GM12878 (cell line): ENCODE measurements around the gene CLSTN2. TPM values are rescaled to one million over a fixed set of nuclear protein-coding genes. Genes with fewer than 3 reads are reported as not detected.

Source experiments
- ATAC-seq: fragments of 200-7000 bp; cut with Tn5 transposase; 3 replicates; pipeline ENCODE4 v1.9.1; 2020; ENCODE audit warnings: mild to moderate bottlenecking, moderate library complexity
- BruUV-seq: library from RNA; stranded (reverse); fragments of 400-500 nt; replicated peaks from 2 replicates; lab custom pipeline; 2021; lab: Mats Ljungman, UMichigan
- CTCF ChIA-PET: fragments of 300-600 bp; sonication (Branson Sonifier 250); formaldehyde crosslinking; extraction: SDS; loops from one replicate; lab custom pipeline; 2021; ENCODE audit warnings: inconsistent platforms; lab: Yijun Ruan, JAX
- POLR2A ChIA-PET: fragments of 350-600 bp; formaldehyde crosslinking; extraction: SDS; loops from one replicate; lab custom pipeline; 2021; ENCODE audit warnings: inconsistent platforms; lab: Charles Lee
- RAD21 ChIA-PET: fragments of 300-600 bp; sonication (Branson Sonifier 250); formaldehyde crosslinking; loops from one replicate; lab custom pipeline; 2023; ENCODE audit warnings: antibody characterized with exemption; ENCODE audit not compliant: unreplicated experiment; lab: Charles Lee
- SMC1A ChIA-PET: fragments of 300-600 bp; sonication (Branson Sonifier 250); formaldehyde crosslinking; loops from one replicate; lab custom pipeline; 2023; ENCODE audit not compliant: unreplicated experiment, uncharacterized antibody; lab: Charles Lee
- DNase-seq: peaks from one replicate; pipeline ENCODE4 v3.0.0-alpha.2; 2011; ENCODE audit warnings: low read depth, low spot score
- FAIRE-seq: peaks from 3 replicates; lab custom pipeline; 2011; peaks lifted over from hg19 to GRCh38; lab: Jason Lieb, UNC
- H2AFZ ChIP-seq: 2 replicates; pipeline ENCODE4 v1.6.0; 2011; ENCODE audit warnings: low read depth, low read length, control low read depth; ENCODE audit not compliant: control insufficient read depth
- H3K27ac ChIP-seq: 2 replicates; pipeline ENCODE4 v1.5.1; 2011; ENCODE audit warnings: control low read depth; ENCODE audit not compliant: control insufficient read depth, insufficient read depth
- H3K27me3 ChIP-seq, 2 experiments: replicated peaks in 1 of 2; 2 replicates each; pipeline versions ENCODE4 v1.6.0 to v1.6.1; 2011; ENCODE audit warnings: low read length in 1 of 2; ENCODE audit not compliant: control insufficient read depth in 2 of 2, insufficient read depth in 2 of 2
- H3K36me3 ChIP-seq, 2 experiments: 2 replicates each; pipeline ENCODE4 v1.5.1; 2011; ENCODE audit warnings: low read length in 1 of 2; ENCODE audit not compliant: control insufficient read depth in 2 of 2, insufficient read depth in 2 of 2
- H3K4me1 ChIP-seq: 2 replicates; pipeline ENCODE4 v1.6.1; 2011; ENCODE audit warnings: mild to moderate bottlenecking, low read length, moderate library complexity, mixed read lengths; ENCODE audit not compliant: control insufficient read depth, insufficient read depth
- H3K4me2 ChIP-seq: 2 replicates; pipeline ENCODE4 v1.6.0; 2011; ENCODE audit warnings: control low read depth; ENCODE audit not compliant: control insufficient read depth, insufficient read depth
- H3K4me3 ChIP-seq: fragments of 200-600 bp; sonication (generic); 2 replicates; pipeline ENCODE4 v1.5.1; 2016
- H3K79me2 ChIP-seq: 2 replicates; pipeline ENCODE4 v1.6.0; 2011; ENCODE audit warnings: low read length; ENCODE audit not compliant: control insufficient read depth, insufficient read depth
- H3K9ac ChIP-seq: 2 replicates; pipeline ENCODE4 v1.8.0; 2011; ENCODE audit warnings: low read length, control low read depth, mixed read lengths; ENCODE audit not compliant: control insufficient read depth, insufficient read depth
- H3K9me3 ChIP-seq: replicated peaks from 3 replicates; pipeline ENCODE4 v1.5.1; 2011; ENCODE audit warnings: mild to moderate bottlenecking, low read length; ENCODE audit not compliant: control insufficient read depth, insufficient read depth
- H4K20me1 ChIP-seq: 2 replicates; pipeline ENCODE4 v1.6.0; 2011; ENCODE audit not compliant: control insufficient read depth, insufficient read depth
- ELK1 ChIP-seq: IDR thresholded peaks from 2 replicates; pipeline ENCODE4 v1.6.1; 2012; ENCODE audit warnings: low read depth, low read length, improper control_type of control experiment
- MTA3 ChIP-seq: IDR thresholded peaks from 2 replicates; pipeline ENCODE4 v1.6.1; 2012; ENCODE audit warnings: low read length, inconsistent platforms, borderline replicate concordance
- NRF1 ChIP-seq: conservative IDR thresholded peaks from 2 replicates; pipeline ENCODE4 v1.6.1; 2011; ENCODE audit warnings: mild to moderate bottlenecking, low read depth, low read length, improper control_type of control experiment
- RAD21 ChIP-seq: IDR thresholded peaks from 2 replicates; pipeline ENCODE4 v1.6.1; 2011; ENCODE audit warnings: mild to moderate bottlenecking, low read depth, low read length, moderate library complexity; ENCODE audit not compliant: insufficient read depth
- RB1 ChIP-seq: fragments of 450-650 bp; formaldehyde crosslinking; IDR thresholded peaks from 2 replicates; pipeline ENCODE4 v1.6.1; 2017; ENCODE audit warnings: mild to moderate bottlenecking, borderline replicate concordance
- RBBP5 ChIP-seq: fragments of 200-600 bp; sonication (generic); conservative IDR thresholded peaks from 2 replicates; pipeline ENCODE4 v1.6.1; 2016
- REST ChIP-seq: IDR thresholded peaks from 2 replicates; pipeline ENCODE4 v1.6.1; 2012; ENCODE audit warnings: mild to moderate bottlenecking, low read depth, low read length
- TCF7 ChIP-seq: IDR thresholded peaks from 2 replicates; pipeline ENCODE4 v1.6.1; 2014; ENCODE audit warnings: antibody characterized with exemption, borderline replicate concordance
- WGBS: methylation state at CpG from one replicate; pipeline ENCODE4 v1.1.6; 2016; ENCODE audit warnings: low lambda C conversion rate; ENCODE audit not compliant: insufficient replicate concordance, insufficient coverage; ENCODE audit errors: missing lambda C conversion rate; 5-methylcytosine and 5-hydroxymethylcytosine counted together
- in situ Hi-C: fragments of 300-500 bp; cut with MboI; formaldehyde crosslinking; loops from 9 replicates; pipeline ENCODE4 v1.14.3; 2018; ENCODE audit warnings: mixed read lengths
- intact Hi-C: fragments of 100-400 bp; cut with micrococcal nuclease; formaldehyde crosslinking; loops from one replicate; pipeline ENCODE4 v1.14.2; 2022; ENCODE audit not compliant: unreplicated experiment
- polyA plus RNA-seq, 11 experiments: library from polyadenylated mRNA; depleted of rRNA in 4 of 11; unstranded in 6 of 11; stranded (reverse) in 5 of 11; fragments of >200 nt; fragmentation: Nextera tagmentation in 4 of 11; fragmentation: Illumina TruSeq in 1 of 11; extraction: Ambion mirVana in 4 of 11; extraction: Trizol in 1 of 11; gene quantifications; 1 replicate in 1 of 11; 2 replicates in 10 of 11; pipeline versions ENCODE4 v1.2.1 to v1.2.3, GENCODE V29; 2011 to 2016; ENCODE audit warnings: inconsistent platforms in 2 of 11, missing spikeins in 2 of 11, low read depth in 1 of 11
- total RNA-seq, 4 experiments: library from RNA; depleted of rRNA in 3 of 4; stranded (reverse); fragments of >200 nt in 3 of 4; fragmentation: Illumina TruSeq in 1 of 4; extraction: Trizol in 1 of 4; gene quantifications; 2 replicates each; pipeline versions ENCODE4 v1.2.1 to v1.2.3, GENCODE V29; 2013 to 2021

CLSTN2 gene
- total and polyA plus RNA-seq, 10 of the 15 experiments (the other 5 are each of a cell fraction or from before 2014, with no cell fraction given): under 0.01 to 0.10 (median under 0.01) TPM; not detected in 5

- DNase-seq (no peak), ATAC-seq (no peak), FAIRE-seq (no peak)
- no peak overlapping the region for H2AFZ ChIP-seq
- ChIA-PET RAD21 (no interaction called here), CTCF (no interaction called here), SMC1A (interaction anchor here (1.8 to 2.1 kb wide), 2 partner anchors 8 to 23 kb away, joined by 5 to 8 read pairs; no protein-coding TSS in a partner anchor)
- no peaks in the 10 kb centered on the region for H3K27me3 ChIP-seq
- no TSS peak for BruUV-seq
- in situ Hi-C loops: loop anchor here (25.0 kb wide), 2 partner anchors 591 to 716 kb away; no protein-coding TSS in a partner anchor
- H4K20me1 ChIP-seq: no peaks in the 10 kb centered on the region
- no peaks in the 10 kb centered on the region for H3K9me3 ChIP-seq
- no peak overlapping the region for H3K4me2 ChIP-seq
- H3K4me3 ChIP-seq: no peak overlapping the region
- TF ChIP-seq RB1 (no peak), ELK1 (no peak)
- TF ChIP-seq, all 136 proteins: peak for 0
- Histone ChIP-seq H3K79me2 (no peaks in the 10 kb centered on the region), H3K27ac (no peak overlapping the region), H3K4me1 (no peaks in the 10 kb centered on the region), H3K36me3 (no peaks in the 10 kb centered on the region), H3K9ac (no peak overlapping the region)
- intact Hi-C loops: no loop called here
- POLR2A ChIA-PET: interaction anchor here (0.9 kb wide), 1 partner anchor 16 kb away, joined by 3 read pairs; no protein-coding TSS in a partner anchor
These were observed 211.7 kb downstream of the CLSTN2 start for GRCh38 chr3:140146668-140147067.

GRCh38 chr3:140147965-140148490 is 213.0 kb downstream of the CLSTN2 start:
- no peak overlapping the region for H3K9ac ChIP-seq
- H4K20me1 ChIP-seq: no peaks in the 10 kb centered on the region
- in situ Hi-C loops: loop anchor here (25.0 kb wide), 2 partner anchors 589 to 714 kb away; no protein-coding TSS in a partner anchor
- CTCF ChIA-PET: interaction anchor here (0.9 to 2.4 kb wide), 2 partner anchors 10 to 19 kb away, joined by 3 to 11 read pairs; no protein-coding TSS in a partner anchor
- TF ChIP-seq RBBP5 (no peak), TCF7 (no peak), RAD21 (no peak), NRF1 (no peak), REST (no peak), MTA3 (no peak)
- TF ChIP-seq, all 136 proteins: peak for 0
- POLR2A ChIA-PET: no interaction called here
- Histone ChIP-seq H3K9me3 (no peaks in the 10 kb centered on the region), H3K4me3 (no peak overlapping the region), H3K4me2 (no peak overlapping the region), H3K79me2 (no peaks in the 10 kb centered on the region), H2AFZ (no peak overlapping the region), H3K36me3 (no peaks in the 10 kb centered on the region), H3K27ac (no peak overlapping the region), H3K27me3 (no peaks in the 10 kb centered on the region), H3K4me1 (no peaks in the 10 kb centered on the region)
- SMC1A ChIA-PET: interaction anchor here (0.5 to 2.5 kb wide), 9 partner anchors 10 to 479 kb away, joined by 3 to 8 read pairs (median 5); no protein-coding TSS in a partner anchor
- BruUV-seq: no TSS peak
- WGBS: 9% methylated on average over 4 of the region's 4 CpGs
- intact Hi-C loops: no loop called here
- no peak for FAIRE-seq
- no peak for DNase-seq
- ATAC-seq: no peak
- RAD21 ChIA-PET: no interaction called here
